Activated CD8-positive, alpha-beta memory T cell treated with anti-CD3 and anti-CD28 coated beads for 1 hour (primary cell): ENCODE measurements around the gene PTPRN.

Source experiments
- DNase-seq, 2 donors: peaks; one replicate each; pipeline ENCODE4 v3.0.0-alpha.2; 2020; ENCODE audit warnings: low read depth in 1 of 2; ENCODE audit errors: extremely low read depth in 1 of 2

Gene PTPRN

DNA sequence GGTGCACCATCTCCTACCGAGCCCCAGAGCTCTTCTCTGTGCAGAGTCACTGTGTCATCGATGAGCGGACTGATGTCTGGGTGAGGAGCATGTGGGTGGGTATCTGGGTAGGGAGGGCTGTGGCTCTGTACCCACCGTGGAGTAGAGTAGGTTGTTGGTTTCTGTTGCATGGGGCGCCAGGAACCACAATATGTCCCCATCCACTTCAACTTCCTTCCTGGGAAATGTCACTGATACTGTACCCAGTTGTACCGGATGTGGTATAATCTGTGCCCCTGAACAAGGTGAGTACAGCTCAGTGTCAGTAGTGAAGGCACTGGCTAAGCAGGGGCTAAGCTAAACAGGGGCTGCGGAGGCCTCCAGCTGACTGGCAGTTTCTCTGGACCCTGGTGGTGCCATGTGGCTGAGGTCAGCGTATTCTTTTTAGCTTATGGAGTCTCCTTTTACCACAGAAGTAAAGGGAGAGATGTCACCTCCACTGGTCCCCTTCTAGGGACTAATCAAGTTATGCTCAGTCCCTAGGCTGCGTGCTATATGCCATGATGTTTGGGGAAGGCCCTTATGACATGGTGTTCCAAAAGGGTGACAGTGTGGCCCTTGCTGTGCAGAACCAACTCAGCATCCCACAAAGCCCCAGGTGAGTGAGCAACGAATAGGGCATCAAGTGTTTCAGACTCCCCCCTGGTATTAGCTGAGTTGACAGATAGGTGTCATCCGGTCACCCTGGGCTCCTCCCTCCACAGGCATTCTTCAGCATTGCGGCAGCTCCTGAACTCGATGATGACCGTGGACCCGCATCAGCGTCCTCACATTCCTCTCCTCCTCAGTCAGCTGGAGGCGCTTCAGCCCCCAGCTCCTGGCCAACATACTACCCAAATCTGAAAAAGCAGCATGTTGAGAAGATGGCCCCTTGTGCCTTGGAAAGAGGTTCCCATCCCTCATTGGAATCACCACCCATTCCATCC lies 61.2 kb downstream of the PTPRN start:
- no peak for DNase-seq

- DNase-seq: no peak
These were observed 62.6 kb downstream of the PTPRN start for GRCh38 chr2:219246559-219246958.

DNA sequence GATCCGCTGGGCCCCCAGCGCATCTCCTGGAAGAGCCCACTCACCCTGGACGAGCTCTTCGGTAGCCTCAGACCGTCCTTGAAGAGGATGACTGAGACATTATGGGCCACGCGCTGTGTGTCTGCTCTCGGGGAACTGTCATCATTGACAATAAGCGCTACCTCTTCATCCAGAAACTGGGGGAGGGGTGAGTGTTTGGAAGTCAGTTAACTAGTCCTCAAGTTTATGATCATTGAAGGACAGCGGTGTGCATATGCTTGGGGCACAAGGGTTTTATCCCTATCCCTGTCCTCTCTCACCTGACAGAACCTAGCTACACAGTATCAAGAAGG lies 63.3 kb downstream of the PTPRN start:
- no peak for DNase-seq

- DNase-seq: peak in 1 of 2 donors; percentile 86
These were observed 63.9 kb downstream of the PTPRN start, which contains the start of the genes GLB1L and STK16 for GRCh38 chr2:219245148-219245898. Gene GLB1L (minus strand): TSS chr2:219245444. CDS start chr2:219243573, 1,871 bp downstream. Gene STK16 (plus strand): TSS chr2:219245479. CDS start chr2:219246000, 521 bp downstream.

DNA sequence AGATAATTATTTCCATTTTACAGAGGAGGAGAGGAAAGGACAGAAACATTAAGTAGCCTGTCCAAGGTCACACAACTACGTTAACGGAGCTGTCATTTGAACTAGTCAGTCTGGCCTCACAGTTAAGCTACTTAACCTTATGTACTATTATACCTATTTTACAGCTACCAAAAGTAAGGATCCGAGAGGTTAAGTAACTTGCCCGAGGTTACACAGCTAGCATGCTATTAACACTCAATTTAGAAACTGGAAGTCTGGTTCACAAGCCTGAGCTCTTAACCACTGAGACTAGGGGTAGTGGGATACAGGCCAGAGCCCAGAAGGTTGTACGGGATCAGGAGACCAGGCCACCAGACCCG lies 64.4 kb downstream of the PTPRN start:
- DNase-seq: no peak

GRCh38 chr2:219243291-219243761 lies 65.9 kb downstream of the PTPRN start:
- DNase-seq: no peak
